Ammon's horn (tissue), 1 donor: ENCODE data around the gene C1orf174.
"Not testable (repeated sequence)": the region's sequence is repeated elsewhere in the genome, so short reads cannot be mapped to it uniquely, and the experiment has no call there.

Source experiments
- DNase-seq: peaks from one replicate; pipeline ENCODE4 v3.0.0-alpha.2; 2016; ENCODE audit warnings: low spot score

C1orf174 gene

GRCh38 chr1:3925762-3926161 lies 25.7 kb upstream of the C1orf174 start:
- no peak for DNase-seq

GRCh38 chr1:3925256-3925655 lies 25.2 kb upstream of the C1orf174 start:
- no peak for DNase-seq

- peak; percentile 21 for DNase-seq
Observed at GRCh38 chr1:3924825-3925220, 24.8 kb upstream of the C1orf174 start.

- DNase-seq, result no peak
Observed at GRCh38 chr1:3924186-3924824, 24.2 kb upstream of the C1orf174 start.

- no peak for DNase-seq
Observed at GRCh38 chr1:3923378-3924185, 23.5 kb upstream of the C1orf174 start.

- no peak for DNase-seq
Observed at GRCh38 chr1:3922851-3923250, 22.8 kb upstream of the C1orf174 start.

GRCh38 chr1:3922201-3922725 lies 22.2 kb upstream of the C1orf174 start:
- DNase-seq, result no peak

- no peak for DNase-seq
Observed at GRCh38 chr1:3921765-3922164, 21.7 kb upstream of the C1orf174 start.

- no peak for DNase-seq
Observed at GRCh38 chr1:3919706-3920105, 19.6 kb upstream of the C1orf174 start.

GRCh38 chr1:3918966-3919611 lies 19.0 kb upstream of the C1orf174 start:
- DNase-seq, result no peak

GRCh38 chr1:3918359-3918758 lies 18.3 kb upstream of the C1orf174 start:
- not testable (repeated sequence) for DNase-seq

- no peak for DNase-seq
Observed at GRCh38 chr1:3917761-3918160, 17.7 kb upstream of the C1orf174 start.

- DNase-seq, result no peak
Observed at GRCh38 chr1:3915551-3916121, 15.6 kb upstream of the C1orf174 start.

- DNase-seq, result no peak
Observed at GRCh38 chr1:3914911-3915310, 14.8 kb upstream of the C1orf174 start.

GRCh38 chr1:3914331-3914851 lies 14.3 kb upstream of the C1orf174 start:
- no peak for DNase-seq

- DNase-seq, result no peak
Observed at GRCh38 chr1:3912809-3913685, 13.0 kb upstream of the C1orf174 start.

GRCh38 chr1:3911981-3912808 lies 12.1 kb upstream of the C1orf174 start:
- DNase-seq, result no peak

GRCh38 chr1:3910857-3911845 lies 11.1 kb upstream of the C1orf174 start:
- DNase-seq, result peak; percentile 78
